Skeletal muscle tissue (tissue), 4 donors: ENCODE data around the gene DRGX. TPM values are rescaled to one million over a fixed set of nuclear protein-coding genes. Genes with fewer than 3 reads are reported as not detected.

Source experiments
- H3K27ac ChIP-seq: one replicate; pipeline ENCODE4 v1.7.0; 2013; ENCODE audit warnings: mild to moderate bottlenecking, low read depth, low read length, inconsistent platforms
- H3K27me3 ChIP-seq, 3 donors: one replicate each; pipeline ENCODE4 v1.7.0; 2013; ENCODE audit warnings: low read length in 3 of 3; ENCODE audit not compliant: control insufficient read depth in 3 of 3, insufficient read depth in 3 of 3
- H3K36me3 ChIP-seq, 3 donors: one replicate each; pipeline ENCODE4 v1.7.0; 2013; ENCODE audit warnings: low read length in 3 of 3; ENCODE audit not compliant: control insufficient read depth in 3 of 3, insufficient read depth in 3 of 3
- H3K4me1 ChIP-seq, 3 donors: one replicate each; pipeline ENCODE4 v1.7.0; 2013; ENCODE audit warnings: low read length in 3 of 3, mild to moderate bottlenecking in 3 of 3; ENCODE audit not compliant: control insufficient read depth in 3 of 3, insufficient read depth in 3 of 3
- H3K4me3 ChIP-seq, 3 donors: one replicate each; pipeline ENCODE4 v1.7.0; 2013; ENCODE audit warnings: low read length in 3 of 3
- H3K9ac ChIP-seq, 3 donors: one replicate each; pipeline ENCODE4 v1.7.0; 2013; ENCODE audit warnings: low read length in 3 of 3, mild to moderate bottlenecking in 3 of 3, moderate library complexity in 2 of 3, low read depth in 1 of 3
- H3K9me3 ChIP-seq, 3 donors: one replicate each; pipeline ENCODE4 v1.7.0; 2013; ENCODE audit warnings: low read length in 3 of 3; ENCODE audit not compliant: control insufficient read depth in 3 of 3
- total RNA-seq: library from RNA; depleted of rRNA; stranded (reverse); fragments of >200 nt; gene quantifications from one replicate; pipeline ENCODE4 v1.2.3, GENCODE V29; 2014
- donor health status: Osteomylitis.

DRGX gene
- total RNA-seq, 1 donor from 2014 or later, result not detected

- Histone ChIP-seq H3K9me3 (no peaks in the 10 kb centered on the region), H3K4me1 (peaks cover 20 to 45% (median 44%) of the 10 kb centered on the region in 3 donors), H3K9ac (peak overlapping the region in 1 of 3 donors; percentile 46), H3K36me3 (peaks cover 42 to 58% (median 49%) of the 10 kb centered on the region in 3 donors), H3K27me3 (no peaks in the 10 kb centered on the region), H3K4me3 (no peak overlapping the region), H3K27ac (no peak overlapping the region)
These were observed 77.9 kb downstream of the DRGX start for GRCh38 chr10:49318028-49318427.

DNA sequence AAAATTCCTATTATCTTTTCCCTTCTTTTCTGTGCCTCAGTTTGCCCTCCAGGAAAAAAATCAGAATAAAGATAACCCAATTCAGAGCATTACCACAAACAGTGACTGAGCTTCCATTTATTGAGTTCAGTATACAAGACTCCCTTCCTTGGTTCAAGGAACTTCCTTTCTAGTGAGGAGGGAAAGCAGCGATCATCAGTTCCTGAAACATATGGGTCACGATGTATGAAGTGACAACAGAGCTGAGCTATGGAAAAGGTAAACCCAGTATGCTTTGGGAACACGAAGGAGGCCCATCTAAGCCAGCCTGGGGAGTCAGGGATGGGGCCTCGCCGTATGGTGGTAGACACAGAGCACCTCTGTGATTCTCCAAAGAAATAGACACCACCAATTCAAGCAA is 81.1 kb downstream of the DRGX start:
- peaks cover 38 to 52% (median 49%) of the 10 kb centered on the region in 3 donors for H3K36me3 ChIP-seq
- no peaks in the 10 kb centered on the region for H3K27me3 ChIP-seq
- H3K9me3 ChIP-seq, result no peaks in the 10 kb centered on the region
- no peak overlapping the region for H3K27ac ChIP-seq
- no peak overlapping the region for H3K9ac ChIP-seq
- H3K4me1 ChIP-seq, result peaks cover 33 to 59% (median 58%) of the 10 kb centered on the region in 3 donors
- no peak overlapping the region for H3K4me3 ChIP-seq

Other genes starting within 250 kb of the DRGX start
- 6.8 TPM for gene TMEM273, start 207.7 kb downstream of the DRGX start, total RNA-seq
- 4.7 TPM for gene C10orf71, start 96.9 kb downstream of the DRGX start, total RNA-seq
- gene ERCC6, start 143.0 kb upstream of the DRGX start, total RNA-seq, result 24.0 TPM
- not detected for gene SLC18A3, start 214.2 kb upstream of the DRGX start, total RNA-seq
- not detected for gene CHAT, start 217.9 kb upstream of the DRGX start, total RNA-seq